ENCODE results near the gene SIDT1.

GRCh38 chr3:113590983-113591382 lies 58.6 kb downstream of the SIDT1 start:
- TF ChIP-seq POLR2A (IDR thresholded peaks at IDR 0.05; ENCODE audit: low read depth, low read length) (no peak), POLR2AphosphoS5 (IDR thresholded peaks at IDR 0.05; ENCODE audit: low read depth, low read length) (no peak), TAF1 (IDR thresholded peaks at IDR 0.05; ENCODE audit: borderline replicate concordance, low read depth, low read length) (no peak)
